SK-N-MC (cell line): ENCODE data around the gene BHLHE40.

Source experiments
- EZH2 ChIP-seq: fragments of 200-600 bp; sonication (generic); IDR thresholded peaks from one replicate; pipeline ENCODE4 v1.6.1; 2017; ENCODE audit warnings: antibody characterized with exemption
- FOXP2 ChIP-seq: optimal IDR thresholded peaks from 2 replicates; pipeline ENCODE3; 2011; ENCODE audit warnings: mild to moderate bottlenecking, moderate library complexity; ENCODE audit not compliant: insufficient read depth; ENCODE audit errors: extremely low read length, control extremely low read depth
- POLR2AphosphoS5 ChIP-seq: IDR thresholded peaks from 2 replicates; pipeline ENCODE4 v1.6.1; 2012; ENCODE audit warnings: mild to moderate bottlenecking, low read depth, low read length, borderline replicate concordance

GRCh38 chr3:4974154-4974553, 5.1 kb upstream of the BHLHE40 start:
- TF ChIP-seq EZH2 (no peak), POLR2AphosphoS5 (no peak), FOXP2 (no peak)
